Activated T-helper 1 cell treated with anti-CD3 and anti-CD28 coated beads, Interleukin-2, amount 50 U/mL, for 16 hours (primary cell): ENCODE results near the gene SLFN12L.
"Not testable (repeated sequence)": the region's sequence is repeated elsewhere in the genome, so short reads cannot be mapped to it uniquely, and the experiment has no call there.

ENCODE experiments used
- DNase-seq, 2 donors: peaks; one replicate each; pipeline ENCODE4 v3.0.0-alpha.2; 2020; ENCODE audit warnings: low read depth in 1 of 2, low spot score in 1 of 2

The SLFN12L gene

GRCh38 chr17:35543856-35544255, 6.4 kb upstream of the SLFN12L start:
- no peak for DNase-seq

- DNase-seq: no peak
Measured at GRCh38 chr17:35542990-35543389, 5.5 kb upstream of the SLFN12L start.

GRCh38 chr17:35541434-35541833, 4.0 kb upstream of the SLFN12L start:
- DNase-seq: no peak

GRCh38 chr17:35540589-35541404, 3.3 kb upstream of the SLFN12L start:
- DNase-seq: no peak

- no peak for DNase-seq
Measured at GRCh38 chr17:35539659-35540026, 2.2 kb upstream of the SLFN12L start.

- DNase-seq: no peak
Measured at GRCh38 chr17:35536664-35537171, 760 bp downstream of the SLFN12L start.

- not testable (repeated sequence) for DNase-seq
Measured at GRCh38 chr17:35535406-35535805, 2.1 kb downstream of the SLFN12L start.

GRCh38 chr17:35534576-35535093, 2.8 kb downstream of the SLFN12L start:
- DNase-seq: no peak

- no peak for DNase-seq
Measured at GRCh38 chr17:35531160-35531559, 6.3 kb downstream of the SLFN12L start.

GRCh38 chr17:35529866-35530265, 7.6 kb downstream of the SLFN12L start:
- DNase-seq: no peak

- DNase-seq: not testable (repeated sequence)
Measured at GRCh38 chr17:35529326-35529725, 8.2 kb downstream of the SLFN12L start.

- no peak for DNase-seq
Measured at GRCh38 chr17:35523296-35523695, 14.2 kb downstream of the SLFN12L start.

GRCh38 chr17:35521654-35522256, 15.7 kb downstream of the SLFN12L start:
- peak in 1 of 2 donors; percentile 19 for DNase-seq

- DNase-seq: no peak
Measured at GRCh38 chr17:35521150-35521549, 16.3 kb downstream of the SLFN12L start.

- no peak for DNase-seq
Measured at GRCh38 chr17:35519906-35520442, 17.5 kb downstream of the SLFN12L start.

GRCh38 chr17:35519439-35519838, 18.0 kb downstream of the SLFN12L start:
- DNase-seq: no peak

GRCh38 chr17:35518431-35518830, 19.0 kb downstream of the SLFN12L start:
- not testable (repeated sequence) for DNase-seq

GRCh38 chr17:35515027-35515426, 22.5 kb downstream of the SLFN12L start:
- DNase-seq: no peak

GRCh38 chr17:35514564-35514963, 22.9 kb downstream of the SLFN12L start:
- no peak for DNase-seq

GRCh38 chr17:35510052-35510451, 27.4 kb downstream of the SLFN12L start:
- no peak for DNase-seq

- DNase-seq: not testable (repeated sequence)
Measured at GRCh38 chr17:35507714-35508113, 29.8 kb downstream of the SLFN12L start.

GRCh38 chr17:35499548-35499947, 37.9 kb downstream of the SLFN12L start:
- no peak for DNase-seq
